ENCODE measurements around the gene CNTN6. TPM values are rescaled to one million over a fixed set of nuclear protein-coding genes. Genes with fewer than 3 reads are reported as not detected.

CNTN6 gene
- polyA plus RNA-seq, 1 experiment = not detected

DNA sequence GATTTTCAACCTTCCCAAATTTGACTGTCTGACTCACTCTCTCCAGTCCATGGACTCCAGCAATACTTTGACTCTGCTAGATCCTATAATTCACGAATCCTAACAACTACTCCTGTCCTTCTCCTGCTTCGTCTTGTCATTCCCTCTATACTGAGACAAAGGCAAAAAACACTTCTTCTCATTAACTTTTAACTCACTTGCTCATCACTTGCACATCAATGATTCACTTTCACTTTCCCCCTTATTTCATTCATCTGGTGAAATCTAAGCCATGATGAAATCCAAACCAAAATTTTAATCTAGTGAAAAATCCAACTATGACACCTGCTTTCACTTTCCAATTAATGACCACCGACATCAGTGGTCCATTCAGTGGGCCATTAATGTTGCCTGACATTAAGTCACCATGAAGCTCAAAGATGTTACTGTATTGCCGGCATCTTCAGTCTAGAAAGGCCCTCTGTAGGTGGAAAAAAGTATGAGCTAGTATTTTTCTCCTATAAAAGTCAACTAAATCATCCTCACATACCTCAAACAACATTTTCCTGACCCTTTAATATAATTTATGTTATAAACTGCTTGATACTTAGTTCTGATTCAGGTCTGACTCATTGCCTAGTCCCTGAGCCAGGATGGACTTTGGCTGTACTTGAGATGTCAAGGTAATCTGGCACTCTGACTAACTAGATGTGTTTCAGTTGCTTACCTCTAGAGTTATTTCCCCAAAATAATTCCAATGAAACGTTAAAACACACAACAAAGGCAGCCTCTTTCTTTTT lies 158.6 kb downstream of the CNTN6 start:
- ChIA-PET CTCF (no interaction called here), POLR2A (no interaction called here)
- Histone ChIP-seq H3K36me3 (ENCODE audit: control insufficient read depth, insufficient read depth, low read length) (no peaks in the 10 kb centered on the region), H3K27me3 (ENCODE audit: control insufficient read depth, insufficient read depth, low read length) (no peaks in the 10 kb centered on the region), H3K4me3 (ENCODE audit: low read depth, low read length) (no peak overlapping the region)
- DNase-seq (ENCODE audit: low read depth) = no peak
- TF ChIP-seq, protein P1, sequence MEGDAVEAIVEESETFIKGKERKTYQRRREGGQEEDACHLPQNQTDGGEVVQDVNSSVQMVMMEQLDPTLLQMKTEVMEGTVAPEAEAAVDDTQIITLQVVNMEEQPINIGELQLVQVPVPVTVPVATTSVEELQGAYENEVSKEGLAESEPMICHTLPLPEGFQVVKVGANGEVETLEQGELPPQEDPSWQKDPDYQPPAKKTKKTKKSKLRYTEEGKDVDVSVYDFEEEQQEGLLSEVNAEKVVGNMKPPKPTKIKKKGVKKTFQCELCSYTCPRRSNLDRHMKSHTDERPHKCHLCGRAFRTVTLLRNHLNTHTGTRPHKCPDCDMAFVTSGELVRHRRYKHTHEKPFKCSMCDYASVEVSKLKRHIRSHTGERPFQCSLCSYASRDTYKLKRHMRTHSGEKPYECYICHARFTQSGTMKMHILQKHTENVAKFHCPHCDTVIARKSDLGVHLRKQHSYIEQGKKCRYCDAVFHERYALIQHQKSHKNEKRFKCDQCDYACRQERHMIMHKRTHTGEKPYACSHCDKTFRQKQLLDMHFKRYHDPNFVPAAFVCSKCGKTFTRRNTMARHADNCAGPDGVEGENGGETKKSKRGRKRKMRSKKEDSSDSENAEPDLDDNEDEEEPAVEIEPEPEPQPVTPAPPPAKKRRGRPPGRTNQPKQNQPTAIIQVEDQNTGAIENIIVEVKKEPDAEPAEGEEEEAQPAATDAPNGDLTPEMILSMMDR (IDR thresholded peaks at IDR 0.05; ENCODE audit: insufficient read depth, low read depth, low read length) = no peak

GRCh38 chr3:1252061-1252430 lies 159.2 kb downstream of the CNTN6 start:
- ChIA-PET CTCF (no interaction called here), POLR2A (no interaction called here)
- no peak for DNase-seq (ENCODE audit: low read depth)
- no peaks in the 10 kb centered on the region for H3K36me3 ChIP-seq (ENCODE audit: control insufficient read depth, insufficient read depth, low read length)
- no peak overlapping the region for H3K4me3 ChIP-seq (ENCODE audit: low read depth, low read length)
- TF ChIP-seq, protein P1 (IDR thresholded peaks at IDR 0.05; ENCODE audit: insufficient read depth, low read depth, low read length) = no peak
- H3K27me3 ChIP-seq (ENCODE audit: control insufficient read depth, insufficient read depth, low read length) = no peaks in the 10 kb centered on the region

DNA sequence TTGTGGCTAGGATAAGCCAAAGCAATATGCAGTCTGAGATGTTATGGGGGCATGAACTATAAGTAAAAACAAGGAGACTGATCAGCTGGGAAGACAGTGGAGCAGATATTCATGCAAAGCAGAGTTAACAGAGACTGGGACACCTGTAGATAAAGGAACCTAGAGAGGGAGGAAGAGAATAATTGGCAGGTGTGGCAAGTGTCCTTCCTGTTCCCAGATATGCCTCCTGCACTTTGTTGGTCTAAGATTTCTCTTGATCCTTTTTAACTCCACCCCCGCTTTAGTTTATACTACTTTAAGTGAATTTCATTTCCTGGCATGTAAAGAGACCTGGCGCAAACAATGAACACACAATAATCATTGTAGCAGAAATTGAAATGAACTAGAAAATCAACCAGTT lies 169.4 kb downstream of the CNTN6 start:
- TF ChIP-seq, protein P1 (IDR thresholded peaks at IDR 0.05; ENCODE audit: insufficient read depth, low read depth, low read length) = no peak
- POLR2A ChIA-PET = no interaction called here

DNA sequence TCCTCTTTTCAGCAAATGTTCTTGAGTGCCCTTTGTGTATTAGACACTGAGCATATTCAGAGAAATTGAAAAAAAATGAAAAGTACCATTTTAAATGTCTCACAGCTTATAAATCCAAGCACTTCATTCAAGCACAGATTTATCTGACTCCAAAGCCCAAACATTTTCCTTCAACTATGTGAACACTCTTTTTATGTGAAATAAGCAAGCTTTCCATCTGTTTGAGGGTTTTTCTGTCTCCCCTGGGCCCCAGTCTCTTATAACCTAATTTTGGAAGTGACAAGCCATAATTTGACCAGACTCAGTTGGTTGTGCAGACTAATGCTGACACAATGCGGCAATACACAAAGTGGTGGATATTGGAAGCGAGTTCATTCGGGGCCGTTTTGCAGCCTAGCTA lies 170.3 kb downstream of the CNTN6 start:
- H3K36me3 ChIP-seq (ENCODE audit: control insufficient read depth, insufficient read depth, low read length) = no peaks in the 10 kb centered on the region
- no peaks in the 10 kb centered on the region for H3K27me3 ChIP-seq (ENCODE audit: control insufficient read depth, insufficient read depth, low read length)
- ChIA-PET POLR2A (no interaction called here), CTCF (interaction anchor here (0.6 kb wide), 1 partner anchor 23 kb away, joined by 3 read pairs; no protein-coding TSS in a partner anchor)
- TF ChIP-seq, protein P1 (IDR thresholded peaks at IDR 0.05; ENCODE audit: insufficient read depth, low read depth, low read length) = no peak
- DNase-seq (ENCODE audit: low read depth) = no peak
- no peak overlapping the region for H3K4me3 ChIP-seq (ENCODE audit: low read depth, low read length)

More for the DNA sequence above, 169.4 kb downstream of the CNTN6 start:
- Histone ChIP-seq H3K27me3 (ENCODE audit: control insufficient read depth, insufficient read depth, low read length) (no peaks in the 10 kb centered on the region), H3K36me3 (ENCODE audit: control insufficient read depth, insufficient read depth, low read length) (no peaks in the 10 kb centered on the region), H3K4me3 (ENCODE audit: low read depth, low read length) (no peak overlapping the region)
- CTCF ChIA-PET = no interaction called here
- DNase-seq (ENCODE audit: low read depth) = no peak

GRCh38 chr3:1269808-1270207 lies 177.0 kb downstream of the CNTN6 start:
- TF ChIP-seq, protein P1 (IDR thresholded peaks at IDR 0.05; ENCODE audit: insufficient read depth, low read depth, low read length) = no peak
- Histone ChIP-seq H3K27me3 (ENCODE audit: control insufficient read depth, insufficient read depth, low read length) (no peaks in the 10 kb centered on the region), H3K4me3 (ENCODE audit: low read depth, low read length) (no peak overlapping the region), H3K36me3 (ENCODE audit: control insufficient read depth, insufficient read depth, low read length) (no peaks in the 10 kb centered on the region)
- POLR2A ChIA-PET = no interaction called here
- CTCF ChIA-PET = no interaction called here
- DNase-seq (ENCODE audit: low read depth) = no peak
